Suprapubic skin (tissue), 4 donors: ENCODE measurements around the gene SECISBP2. TPM values are rescaled to one million over a fixed set of nuclear protein-coding genes. Genes with fewer than 3 reads are reported as not detected.

ENCODE experiments used
- DNase-seq, 2 donors: peaks; one replicate each; pipeline ENCODE4 v3.0.0-alpha.2; 2019; ENCODE audit warnings: low spot score in 2 of 2
- H3K27ac ChIP-seq: fragments of 200-600 bp; sonication (generic); one replicate; pipeline ENCODE4 v1.5.1; 2019
- H3K27me3 ChIP-seq: fragments of 200-600 bp; sonication (generic); one replicate; pipeline ENCODE4 v1.5.1; 2019
- H3K36me3 ChIP-seq: fragments of 200-600 bp; sonication (generic); one replicate; pipeline ENCODE4 v1.5.1; 2019
- H3K4me1 ChIP-seq: fragments of 200-600 bp; sonication (generic); one replicate; pipeline ENCODE4 v1.5.1; 2019
- H3K4me3 ChIP-seq: fragments of 200-600 bp; sonication (generic); one replicate; pipeline ENCODE4 v1.5.1; 2019; ENCODE audit warnings: mild to moderate bottlenecking
- H3K9me3 ChIP-seq: fragments of 200-600 bp; sonication (generic); one replicate; pipeline ENCODE4 v1.5.1; 2019
- CTCF ChIP-seq, 2 donors: fragments of 200-600 bp in 1 of 2; fragments of 450-650 bp in 1 of 2; sonication (generic) in 1 of 2; IDR thresholded peaks; one replicate each; pipeline ENCODE4 v1.5.1; 2016 to 2019; ENCODE audit warnings: antibody characterized with exemption in 2 of 2, mild to moderate bottlenecking in 1 of 2, moderate library complexity in 1 of 2
- EP300 ChIP-seq: sonication (generic); formaldehyde crosslinking; IDR thresholded peaks from one replicate; pipeline ENCODE4 v1.6.1; 2017; ENCODE audit warnings: antibody characterized with exemption
- POLR2A ChIP-seq, 2 donors: fragments of 450-650 bp; IDR thresholded peaks; one replicate each; pipeline ENCODE4 v1.6.1; 2017; ENCODE audit warnings: antibody characterized with exemption in 2 of 2, mild to moderate bottlenecking in 2 of 2, moderate library complexity in 2 of 2
- POLR2AphosphoS5 ChIP-seq, 3 donors: sonication (generic); formaldehyde crosslinking; IDR thresholded peaks; one replicate each; pipeline ENCODE4 v1.6.1; 2017; ENCODE audit warnings: antibody characterized with exemption in 3 of 3
- WGBS: methylation state at CpG from one replicate; pipeline ENCODE4 v1.1.5; 2018; 5-methylcytosine and 5-hydroxymethylcytosine counted together
- total RNA-seq, 4 donors: library from RNA; depleted of rRNA; stranded (reverse); fragments of >200 nt; gene quantifications; one replicate each; pipeline ENCODE4 v1.1.0, GENCODE V29; 2016

SECISBP2 gene
- total RNA-seq, 4 donors from 2014 or later = 43.6 to 111 (median 60.8) TPM

GRCh38 chr9:89397471-89397870 is 79.2 kb downstream of the SECISBP2 start:
- Histone ChIP-seq H3K9me3 (no peaks in the 10 kb centered on the region), H3K27me3 (no peaks in the 10 kb centered on the region), H3K4me3 (no peak overlapping the region), H3K36me3 (peaks cover 56% of the 10 kb centered on the region), H3K27ac (no peak overlapping the region), H3K4me1 (no peaks in the 10 kb centered on the region)
- DNase-seq = no peak
- WGBS = 96% methylated on average over 5 of the region's 5 CpGs
- TF ChIP-seq EP300 = no peak
- no peak for TF ChIP-seq POLR2AphosphoS5 (IDR thresholded peaks at IDR 0.05)
- TF ChIP-seq CTCF (IDR thresholded peaks at IDR 0.05) = no peak
- no peak for TF ChIP-seq POLR2A (IDR thresholded peaks at IDR 0.05)

- Histone ChIP-seq H3K4me3 (no peak overlapping the region), H3K27me3 (no peaks in the 10 kb centered on the region), H3K36me3 (peaks cover 56% of the 10 kb centered on the region), H3K9me3 (no peaks in the 10 kb centered on the region), H3K27ac (no peak overlapping the region), H3K4me1 (no peaks in the 10 kb centered on the region)
- no peak for DNase-seq
- whole genome bisulfite sequencing = 95% methylated on average over 3 of the region's 5 CpGs
- TF ChIP-seq CTCF (IDR thresholded peaks at IDR 0.05) = no peak
- TF ChIP-seq EP300 = no peak
- TF ChIP-seq POLR2AphosphoS5 (IDR thresholded peaks at IDR 0.05) = no peak
- no peak for TF ChIP-seq POLR2A (IDR thresholded peaks at IDR 0.05)
Measured at GRCh38 chr9:89398621-89399020, 80.3 kb downstream of the SECISBP2 start.

- DNase-seq = no peak
- no peaks in the 10 kb centered on the region for H3K27me3 ChIP-seq
- 86% methylated on average over 12 of the region's 12 CpGs for WGBS
- no peaks in the 10 kb centered on the region for H3K9me3 ChIP-seq
- H3K4me3 ChIP-seq = no peak overlapping the region
- H3K36me3 ChIP-seq = peaks cover 47% of the 10 kb centered on the region
- no peaks in the 10 kb centered on the region for H3K4me1 ChIP-seq
- no peak overlapping the region for H3K27ac ChIP-seq
- TF ChIP-seq EP300 (no peak), POLR2A (IDR thresholded peaks at IDR 0.05) (no peak), CTCF (IDR thresholded peaks at IDR 0.05) (no peak), POLR2AphosphoS5 (IDR thresholded peaks at IDR 0.05) (no peak)
Measured at GRCh38 chr9:89400403-89401116, 82.3 kb downstream of the SECISBP2 start.

GRCh38 chr9:89402695-89403427 is 84.6 kb downstream of the SECISBP2 start:
- Histone ChIP-seq H3K4me1 (no peaks in the 10 kb centered on the region), H3K9me3 (no peaks in the 10 kb centered on the region), H3K27ac (no peak overlapping the region), H3K4me3 (no peak overlapping the region), H3K27me3 (no peaks in the 10 kb centered on the region), H3K36me3 (peaks cover 28% of the 10 kb centered on the region)
- DNase-seq = no peak
- 93% methylated on average over 14 of the region's 14 CpGs for WGBS
- no peak for TF ChIP-seq EP300
- no peak for TF ChIP-seq POLR2A (IDR thresholded peaks at IDR 0.05)
- no peak for TF ChIP-seq POLR2AphosphoS5 (IDR thresholded peaks at IDR 0.05)
- TF ChIP-seq CTCF (IDR thresholded peaks at IDR 0.05) = no peak

- 90% methylated on average over 10 of the region's 11 CpGs for WGBS
- no peak for TF ChIP-seq CTCF (IDR thresholded peaks at IDR 0.05)
- no peak for TF ChIP-seq EP300
- no peak for TF ChIP-seq POLR2AphosphoS5 (IDR thresholded peaks at IDR 0.05)
- no peak for TF ChIP-seq POLR2A (IDR thresholded peaks at IDR 0.05)
- no peaks in the 10 kb centered on the region for H3K9me3 ChIP-seq
- no peak overlapping the region for H3K27ac ChIP-seq
- H3K36me3 ChIP-seq = peaks cover 28% of the 10 kb centered on the region
- no peaks in the 10 kb centered on the region for H3K4me1 ChIP-seq
- no peaks in the 10 kb centered on the region for H3K27me3 ChIP-seq
- no peak for DNase-seq
- H3K4me3 ChIP-seq = no peak overlapping the region
Measured at GRCh38 chr9:89404074-89404473, 85.8 kb downstream of the SECISBP2 start.
